Measurements from ENCODE around the gene TBCK.

TBCK gene

GRCh38 chr4:106021737-106022410 lies 294.1 kb downstream of the TBCK start:
- Histone ChIP-seq H3K4me1 (ENCODE audit: control insufficient read depth in 1 of 2, insufficient read depth in 2 of 2, low read length in 2 of 2) (no peaks in the 10 kb centered on the region), H3K27me3 (ENCODE audit: control insufficient read depth in 1 of 2, insufficient read depth in 2 of 2, low read length in 2 of 2) (no peaks in the 10 kb centered on the region), H3K9ac (ENCODE audit: low read depth in 1 of 2, low read length in 2 of 2) (no peak overlapping the region), H3K27ac (ENCODE audit: low read depth, low read length) (no peak overlapping the region), H3K9me3 (ENCODE audit: control insufficient read depth in 1 of 2, low read length in 2 of 2) (no peaks in the 10 kb centered on the region), H3K4me3 (ENCODE audit: low read depth in 1 of 2, low read length in 2 of 2) (no peak overlapping the region), H3K36me3 (ENCODE audit: control insufficient read depth in 1 of 2, insufficient read depth in 2 of 2, low read length in 2 of 2) (no peaks in the 10 kb centered on the region)

- Histone ChIP-seq H3K4me1 (ENCODE audit: control insufficient read depth in 1 of 2, insufficient read depth in 2 of 2, low read length in 2 of 2) (no peaks in the 10 kb centered on the region), H3K9ac (ENCODE audit: low read depth in 1 of 2, low read length in 2 of 2) (no peak overlapping the region), H3K4me3 (ENCODE audit: low read depth in 1 of 2, low read length in 2 of 2) (no peak overlapping the region), H3K9me3 (ENCODE audit: control insufficient read depth in 1 of 2, low read length in 2 of 2) (no peaks in the 10 kb centered on the region), H3K27me3 (ENCODE audit: control insufficient read depth in 1 of 2, insufficient read depth in 2 of 2, low read length in 2 of 2) (no peaks in the 10 kb centered on the region), H3K36me3 (ENCODE audit: control insufficient read depth in 1 of 2, insufficient read depth in 2 of 2, low read length in 2 of 2) (no peaks in the 10 kb centered on the region), H3K27ac (ENCODE audit: low read depth, low read length) (no peak overlapping the region)
Observed at GRCh38 chr4:106019771-106020170, 296.2 kb downstream of the TBCK start.

DNA sequence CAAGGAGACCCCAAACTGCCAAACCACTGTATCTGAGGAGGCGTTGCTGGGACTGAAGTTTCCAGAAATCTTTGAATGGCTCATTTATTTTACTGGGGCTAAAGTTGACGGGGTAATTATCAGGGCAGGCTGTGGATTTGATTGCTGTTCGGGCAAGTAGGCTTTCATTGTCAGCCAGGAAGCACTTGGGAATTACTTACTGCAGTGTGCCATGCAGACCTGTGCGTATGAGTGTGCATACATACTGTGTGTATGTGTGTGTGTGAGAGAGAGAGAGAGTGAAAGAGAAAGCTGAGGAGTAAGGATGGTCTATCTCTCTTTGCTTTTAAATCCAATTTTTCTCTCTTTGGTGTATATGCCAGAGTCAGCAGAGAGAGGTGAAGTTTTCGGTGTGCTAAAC lies 298.0 kb downstream of the TBCK start:
- no peaks in the 10 kb centered on the region for H3K36me3 ChIP-seq (ENCODE audit: control insufficient read depth in 1 of 2, insufficient read depth in 2 of 2, low read length in 2 of 2)
- no peak overlapping the region for H3K4me3 ChIP-seq (ENCODE audit: low read depth in 1 of 2, low read length in 2 of 2)
- H3K27ac ChIP-seq (ENCODE audit: low read depth, low read length): no peak overlapping the region
- no peak overlapping the region for H3K9ac ChIP-seq (ENCODE audit: low read depth in 1 of 2, low read length in 2 of 2)
- no peaks in the 10 kb centered on the region for H3K9me3 ChIP-seq (ENCODE audit: control insufficient read depth in 1 of 2, low read length in 2 of 2)
- H3K4me1 ChIP-seq (ENCODE audit: control insufficient read depth in 1 of 2, insufficient read depth in 2 of 2, low read length in 2 of 2): no peaks in the 10 kb centered on the region
- no peaks in the 10 kb centered on the region for H3K27me3 ChIP-seq (ENCODE audit: control insufficient read depth in 1 of 2, insufficient read depth in 2 of 2, low read length in 2 of 2)

DNA sequence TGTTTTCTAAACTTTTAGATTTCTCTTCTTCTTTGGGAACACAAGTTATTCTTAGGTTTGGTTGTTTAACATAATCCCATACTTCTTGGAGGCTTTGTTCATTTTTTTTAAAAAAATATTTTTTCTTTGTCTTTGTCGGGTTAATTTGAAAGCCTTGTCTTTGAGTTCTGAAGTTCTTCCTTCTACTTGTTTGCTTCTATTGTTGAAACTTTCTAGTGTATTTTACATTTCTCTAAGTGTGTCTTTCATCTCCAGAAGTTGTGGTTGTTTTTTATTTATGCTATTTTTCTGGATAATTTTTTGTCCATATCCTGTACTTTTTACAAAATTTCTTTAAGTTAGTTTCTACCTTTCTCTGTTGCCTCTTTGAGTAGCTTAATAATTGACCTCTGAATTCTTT lies 304.6 kb downstream of the TBCK start:
- no peaks in the 10 kb centered on the region for H3K27me3 ChIP-seq (ENCODE audit: control insufficient read depth in 1 of 2, insufficient read depth in 2 of 2, low read length in 2 of 2)
- H3K4me3 ChIP-seq (ENCODE audit: low read depth in 1 of 2, low read length in 2 of 2): no peak overlapping the region
- no peaks in the 10 kb centered on the region for H3K4me1 ChIP-seq (ENCODE audit: control insufficient read depth in 1 of 2, insufficient read depth in 2 of 2, low read length in 2 of 2)
- H3K9me3 ChIP-seq (ENCODE audit: control insufficient read depth in 1 of 2, low read length in 2 of 2): peaks cover 0 to 7% of the 10 kb centered on the region in 2 donors
- no peak overlapping the region for H3K9ac ChIP-seq (ENCODE audit: low read depth in 1 of 2, low read length in 2 of 2)
- H3K27ac ChIP-seq (ENCODE audit: low read depth, low read length): no peak overlapping the region
- no peaks in the 10 kb centered on the region for H3K36me3 ChIP-seq (ENCODE audit: control insufficient read depth in 1 of 2, insufficient read depth in 2 of 2, low read length in 2 of 2)

- Histone ChIP-seq H3K27ac (ENCODE audit: low read depth, low read length) (no peak overlapping the region), H3K4me1 (ENCODE audit: control insufficient read depth in 1 of 2, insufficient read depth in 2 of 2, low read length in 2 of 2) (no peaks in the 10 kb centered on the region), H3K9me3 (ENCODE audit: control insufficient read depth in 1 of 2, low read length in 2 of 2) (peaks cover 0 to 7% of the 10 kb centered on the region in 2 donors), H3K36me3 (ENCODE audit: control insufficient read depth in 1 of 2, insufficient read depth in 2 of 2, low read length in 2 of 2) (no peaks in the 10 kb centered on the region), H3K9ac (ENCODE audit: low read depth in 1 of 2, low read length in 2 of 2) (no peak overlapping the region), H3K4me3 (ENCODE audit: low read depth in 1 of 2, low read length in 2 of 2) (no peak overlapping the region), H3K27me3 (ENCODE audit: control insufficient read depth in 1 of 2, insufficient read depth in 2 of 2, low read length in 2 of 2) (no peaks in the 10 kb centered on the region)
Observed at GRCh38 chr4:106010761-106011160, 305.2 kb downstream of the TBCK start.

DNA sequence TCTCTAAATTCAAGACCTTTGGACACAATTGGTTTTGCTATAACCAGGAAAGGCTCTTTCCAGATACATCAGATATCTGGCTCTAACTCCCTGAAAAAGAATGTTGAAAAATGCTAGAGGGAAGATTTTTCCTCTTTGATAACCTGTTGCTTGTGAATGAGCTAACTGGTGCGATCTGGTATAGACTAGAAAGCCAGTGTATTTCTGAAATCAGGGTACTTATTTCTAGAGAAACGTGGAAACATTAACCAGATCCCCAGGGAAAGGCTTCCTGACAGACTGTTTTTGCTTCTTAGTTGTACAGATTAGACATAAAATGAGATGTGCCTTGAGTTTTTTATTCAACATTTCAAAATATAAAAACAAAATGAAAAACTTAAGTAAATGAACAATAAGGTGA lies 313.0 kb downstream of the TBCK start:
- Histone ChIP-seq H3K27me3 (ENCODE audit: control insufficient read depth in 1 of 2, insufficient read depth in 2 of 2, low read length in 2 of 2) (no peaks in the 10 kb centered on the region), H3K9ac (ENCODE audit: low read depth in 1 of 2, low read length in 2 of 2) (no peak overlapping the region), H3K9me3 (ENCODE audit: control insufficient read depth in 1 of 2, low read length in 2 of 2) (no peaks in the 10 kb centered on the region), H3K4me1 (ENCODE audit: control insufficient read depth in 1 of 2, insufficient read depth in 2 of 2, low read length in 2 of 2) (peaks cover 0 to 7% of the 10 kb centered on the region in 2 donors), H3K36me3 (ENCODE audit: control insufficient read depth in 1 of 2, insufficient read depth in 2 of 2, low read length in 2 of 2) (no peaks in the 10 kb centered on the region), H3K27ac (ENCODE audit: low read depth, low read length) (no peak overlapping the region), H3K4me3 (ENCODE audit: low read depth in 1 of 2, low read length in 2 of 2) (no peak overlapping the region)

- Histone ChIP-seq H3K9ac (ENCODE audit: low read depth in 1 of 2, low read length in 2 of 2) (no peak overlapping the region), H3K27me3 (ENCODE audit: control insufficient read depth in 1 of 2, insufficient read depth in 2 of 2, low read length in 2 of 2) (no peaks in the 10 kb centered on the region), H3K36me3 (ENCODE audit: control insufficient read depth in 1 of 2, insufficient read depth in 2 of 2, low read length in 2 of 2) (no peaks in the 10 kb centered on the region), H3K4me3 (ENCODE audit: low read depth in 1 of 2, low read length in 2 of 2) (no peak overlapping the region), H3K4me1 (ENCODE audit: control insufficient read depth in 1 of 2, insufficient read depth in 2 of 2, low read length in 2 of 2) (peaks cover 0 to 7% of the 10 kb centered on the region in 2 donors), H3K9me3 (ENCODE audit: control insufficient read depth in 1 of 2, low read length in 2 of 2) (no peaks in the 10 kb centered on the region), H3K27ac (ENCODE audit: low read depth, low read length) (no peak overlapping the region)
Observed at GRCh38 chr4:105998171-105999063, 317.6 kb downstream of the TBCK start.

DNA sequence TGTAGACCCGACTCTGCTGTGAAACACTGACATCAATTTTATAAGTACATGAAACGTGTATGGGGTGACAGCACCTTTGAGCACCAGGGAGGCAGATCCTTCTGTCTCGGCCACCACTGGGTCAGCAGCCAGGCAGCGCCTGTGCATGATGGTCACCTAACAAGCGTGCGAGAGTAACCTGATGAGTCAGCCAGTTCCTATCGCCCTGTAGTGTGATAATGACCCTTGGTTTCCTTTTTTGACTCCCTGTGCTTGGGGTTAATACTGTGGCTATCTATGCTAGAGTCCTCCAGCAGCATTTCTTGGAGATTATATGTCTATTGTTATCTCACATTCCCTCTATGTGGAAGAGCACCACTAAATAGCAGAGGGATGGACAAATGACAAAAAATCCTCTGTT lies 319.2 kb downstream of the TBCK start:
- Histone ChIP-seq H3K9ac (ENCODE audit: low read depth in 1 of 2, low read length in 2 of 2) (no peak overlapping the region), H3K4me1 (ENCODE audit: control insufficient read depth in 1 of 2, insufficient read depth in 2 of 2, low read length in 2 of 2) (peaks cover 0 to 7% of the 10 kb centered on the region in 2 donors), H3K9me3 (ENCODE audit: control insufficient read depth in 1 of 2, low read length in 2 of 2) (no peaks in the 10 kb centered on the region), H3K4me3 (ENCODE audit: low read depth in 1 of 2, low read length in 2 of 2) (no peak overlapping the region), H3K36me3 (ENCODE audit: control insufficient read depth in 1 of 2, insufficient read depth in 2 of 2, low read length in 2 of 2) (no peaks in the 10 kb centered on the region), H3K27me3 (ENCODE audit: control insufficient read depth in 1 of 2, insufficient read depth in 2 of 2, low read length in 2 of 2) (no peaks in the 10 kb centered on the region), H3K27ac (ENCODE audit: low read depth, low read length) (no peak overlapping the region)

DNA sequence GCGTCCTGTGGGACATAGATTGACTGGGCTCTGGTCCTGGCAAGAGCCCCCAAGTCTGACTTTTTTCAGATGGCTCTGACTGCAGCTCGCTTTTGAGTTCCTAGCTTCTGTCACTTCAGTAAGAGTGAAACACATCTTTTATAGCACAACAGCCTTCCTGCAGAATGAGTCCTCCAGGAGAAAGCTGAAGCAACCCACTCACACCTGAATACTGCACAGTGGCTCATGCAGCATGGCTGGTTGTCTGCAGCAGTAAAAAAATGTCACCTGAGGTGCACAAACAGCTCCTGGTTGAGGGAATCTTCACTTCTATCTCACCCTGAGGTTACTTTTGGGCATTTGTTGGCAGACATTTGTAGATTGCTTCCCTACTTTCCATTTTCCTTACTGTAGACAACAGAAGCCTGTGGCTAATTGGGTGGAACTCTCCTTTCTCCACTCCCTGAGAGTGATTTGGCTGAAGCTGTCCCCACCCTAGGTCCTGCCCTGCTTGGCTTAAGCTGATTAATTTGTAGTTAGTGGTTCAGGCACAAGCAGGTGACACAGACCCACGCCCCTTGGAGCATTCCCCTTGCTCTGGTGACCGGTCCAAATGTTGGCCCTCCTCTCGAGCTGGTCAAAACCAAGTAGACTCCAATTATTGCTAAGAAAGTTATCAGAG lies 321.0 kb downstream of the TBCK start:
- Histone ChIP-seq H3K9ac (ENCODE audit: low read depth in 1 of 2, low read length in 2 of 2) (no peak overlapping the region), H3K9me3 (ENCODE audit: control insufficient read depth in 1 of 2, low read length in 2 of 2) (no peaks in the 10 kb centered on the region), H3K27me3 (ENCODE audit: control insufficient read depth in 1 of 2, insufficient read depth in 2 of 2, low read length in 2 of 2) (no peaks in the 10 kb centered on the region), H3K36me3 (ENCODE audit: control insufficient read depth in 1 of 2, insufficient read depth in 2 of 2, low read length in 2 of 2) (no peaks in the 10 kb centered on the region), H3K4me3 (ENCODE audit: low read depth in 1 of 2, low read length in 2 of 2) (no peak overlapping the region), H3K27ac (ENCODE audit: low read depth, low read length) (no peak overlapping the region), H3K4me1 (ENCODE audit: control insufficient read depth in 1 of 2, insufficient read depth in 2 of 2, low read length in 2 of 2) (peaks cover 0 to 7% of the 10 kb centered on the region in 2 donors)

GRCh38 chr4:105994061-105994460 lies 321.9 kb downstream of the TBCK start:
- no peak overlapping the region for H3K27ac ChIP-seq (ENCODE audit: low read depth, low read length)

More at GRCh38 chr4:105994061-105994460, 321.9 kb downstream of the TBCK start:
- H3K9ac ChIP-seq (ENCODE audit: low read depth in 1 of 2, low read length in 2 of 2): no peak overlapping the region
- H3K36me3 ChIP-seq (ENCODE audit: control insufficient read depth in 1 of 2, insufficient read depth in 2 of 2, low read length in 2 of 2): no peaks in the 10 kb centered on the region
- peaks cover 0 to 7% of the 10 kb centered on the region in 2 donors for H3K4me1 ChIP-seq (ENCODE audit: control insufficient read depth in 1 of 2, insufficient read depth in 2 of 2, low read length in 2 of 2)
- no peaks in the 10 kb centered on the region for H3K27me3 ChIP-seq (ENCODE audit: control insufficient read depth in 1 of 2, insufficient read depth in 2 of 2, low read length in 2 of 2)
- H3K4me3 ChIP-seq (ENCODE audit: low read depth in 1 of 2, low read length in 2 of 2): no peak overlapping the region
- no peaks in the 10 kb centered on the region for H3K9me3 ChIP-seq (ENCODE audit: control insufficient read depth in 1 of 2, low read length in 2 of 2)
